Occipital lobe (tissue), 2 donors: Measurements from ENCODE around the gene ALDH3B2. TPM values are rescaled to one million over a fixed set of nuclear protein-coding genes. Genes with fewer than 3 reads are reported as not detected.
"Not testable (repeated sequence)": the region's sequence is repeated elsewhere in the genome, so short reads cannot be mapped to it uniquely, and the experiment has no call there.

Experiments used
- DNase-seq: peaks from one replicate; lab custom pipeline; 2025; lab: John Stamatoyannopoulos, UW
- total RNA-seq: library from RNA; depleted of rRNA; stranded (reverse); fragments of >200 nt; gene quantifications from one replicate; pipeline ENCODE4 v1.2.3, GENCODE V29; 2014

The ALDH3B2 gene
- total RNA-seq, 1 donor from 2014 or later, result not detected

GRCh38 chr11:67631411-67631810, 43.0 kb downstream of the ALDH3B2 start:
- no peak for DNase-seq

DNA sequence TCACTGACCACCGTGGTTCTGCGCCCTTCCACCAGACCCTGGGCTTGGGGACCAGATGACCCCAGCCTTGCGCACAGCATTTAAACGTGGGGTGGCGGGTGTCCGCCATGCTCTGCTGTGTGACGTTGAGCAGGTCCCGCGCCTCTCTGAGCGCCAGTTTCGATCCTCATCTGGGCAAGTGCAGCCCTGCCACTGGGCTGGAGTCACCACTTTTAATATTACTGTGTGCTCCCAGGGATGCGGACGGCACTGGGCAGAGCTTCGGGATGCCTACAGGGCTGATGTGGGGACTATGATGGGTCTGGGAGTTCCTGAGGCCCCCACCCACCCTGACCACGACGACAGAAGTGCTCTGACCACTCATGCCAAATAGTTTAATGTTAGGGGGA, 43.5 kb downstream of the ALDH3B2 start:
- no peak for DNase-seq

DNA sequence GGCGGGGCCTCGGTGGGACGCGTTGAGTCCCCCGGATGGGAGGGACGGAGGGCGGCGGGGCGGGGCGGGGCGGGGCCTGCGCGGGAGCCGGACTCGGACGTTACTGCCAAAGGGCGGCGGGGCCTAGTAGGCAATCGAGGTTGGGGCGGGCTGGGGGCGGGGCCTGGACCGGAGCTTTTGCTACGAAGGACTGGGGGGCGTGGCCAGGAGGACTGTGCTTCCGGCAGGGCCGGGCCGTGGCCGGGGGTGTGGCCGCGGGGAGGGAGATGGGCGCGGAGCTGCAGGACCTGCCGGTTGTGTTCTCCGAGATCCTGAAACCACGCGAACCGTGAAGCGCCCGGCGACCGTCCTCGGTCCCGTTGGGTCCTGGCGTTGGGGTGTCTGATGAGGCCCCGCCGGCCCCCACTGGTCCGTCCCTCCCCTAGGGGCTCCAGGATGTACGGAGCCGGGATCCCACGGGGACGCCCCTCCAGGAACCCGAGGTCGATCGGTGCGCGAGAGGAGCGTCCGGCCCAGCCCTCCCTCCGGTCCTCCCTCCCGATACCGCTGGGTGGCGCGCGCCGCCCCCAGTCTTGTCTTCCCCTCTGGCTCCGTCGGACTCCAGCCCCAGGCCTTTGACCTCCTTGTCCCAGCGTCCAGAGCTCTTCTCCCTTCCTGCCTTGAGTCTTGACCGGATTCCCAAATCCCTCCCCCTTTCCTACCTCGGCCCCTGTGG, 44.0 kb downstream of the ALDH3B2 start:
- peak; percentile 97 for DNase-seq

DNA sequence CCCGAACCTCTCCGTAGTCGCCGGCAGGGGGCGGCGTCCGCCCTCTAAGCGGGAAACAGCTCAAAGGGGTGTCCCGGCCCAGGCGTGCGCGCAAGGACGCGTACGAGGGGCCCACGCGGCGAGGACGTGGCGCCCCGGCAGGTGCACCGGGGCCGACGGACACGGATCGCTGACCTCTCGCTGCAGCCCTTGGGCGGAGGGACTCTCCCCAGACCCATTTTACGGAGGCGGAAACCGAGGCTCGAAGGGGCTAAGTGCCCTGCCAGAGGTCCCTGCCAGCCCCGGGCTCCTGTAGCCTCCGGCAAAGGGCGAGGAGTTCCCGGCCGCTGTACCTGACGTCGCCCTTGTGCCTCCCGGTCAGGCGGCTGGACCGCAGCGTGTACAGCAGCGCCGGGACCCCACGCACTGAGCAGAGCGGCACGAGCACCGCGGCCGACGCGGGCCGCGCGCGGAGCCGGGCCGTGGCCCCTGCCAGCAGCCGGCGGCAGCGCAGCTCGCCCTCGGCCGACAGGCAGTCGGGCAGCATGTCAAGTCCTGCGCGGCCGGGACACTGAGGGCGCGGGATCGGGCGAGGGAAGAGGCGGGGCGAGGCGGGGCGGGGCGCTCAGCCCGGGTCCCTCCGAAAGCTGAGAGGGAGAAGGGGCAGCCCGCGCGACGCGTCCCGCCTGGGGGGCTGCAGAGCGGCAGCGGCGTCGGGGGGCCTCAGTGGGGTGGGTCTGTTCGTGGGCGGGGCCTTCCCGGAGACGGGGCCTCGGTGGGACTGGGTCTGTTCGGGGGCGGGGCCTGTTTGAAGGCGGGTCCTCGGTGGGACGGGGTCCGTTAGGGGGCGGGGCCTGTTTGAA, 44.8 kb downstream of the ALDH3B2 start, which contains the start of gene NUDT8:
Gene NUDT8, minus strand, starts transcription at position 552 of the 842 bp plus-strand sequence. Its CDS starts 26 bp downstream, at position 526.
- peak; percentile 82 for DNase-seq

DNA sequence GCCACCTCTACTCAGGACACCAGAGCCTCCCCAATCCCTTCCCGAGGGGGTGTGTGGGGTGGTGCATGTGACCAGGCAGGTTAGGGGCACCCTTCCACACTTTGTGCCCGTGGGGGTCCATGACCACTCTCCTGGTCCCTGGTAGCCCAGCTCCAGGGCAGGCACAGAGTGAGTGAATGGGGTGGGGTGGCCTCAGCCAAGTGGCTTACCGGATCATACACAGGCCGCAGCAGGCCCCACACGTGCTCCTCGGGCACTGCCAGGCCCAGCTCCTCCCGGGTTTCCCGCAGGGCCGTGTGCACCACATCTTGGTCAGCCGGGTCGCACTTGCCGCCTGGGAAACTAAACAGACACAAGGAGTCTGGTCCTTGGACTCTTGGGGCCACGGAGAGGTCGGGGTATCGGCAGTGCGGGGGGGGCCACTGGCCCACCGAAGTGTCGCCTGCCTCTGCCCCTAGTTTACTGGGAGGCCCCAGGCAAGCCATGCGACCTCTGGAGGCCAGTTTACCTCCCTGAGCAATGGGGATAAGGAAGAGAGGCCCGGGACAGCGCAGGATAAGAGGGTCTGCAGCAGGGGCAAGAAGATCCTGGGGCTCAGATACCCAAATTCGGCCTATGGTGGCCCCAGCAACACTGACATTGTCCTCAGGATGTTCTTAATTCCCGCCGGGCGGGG, 45.6 kb downstream of the ALDH3B2 start:
- no peak for DNase-seq

DNA sequence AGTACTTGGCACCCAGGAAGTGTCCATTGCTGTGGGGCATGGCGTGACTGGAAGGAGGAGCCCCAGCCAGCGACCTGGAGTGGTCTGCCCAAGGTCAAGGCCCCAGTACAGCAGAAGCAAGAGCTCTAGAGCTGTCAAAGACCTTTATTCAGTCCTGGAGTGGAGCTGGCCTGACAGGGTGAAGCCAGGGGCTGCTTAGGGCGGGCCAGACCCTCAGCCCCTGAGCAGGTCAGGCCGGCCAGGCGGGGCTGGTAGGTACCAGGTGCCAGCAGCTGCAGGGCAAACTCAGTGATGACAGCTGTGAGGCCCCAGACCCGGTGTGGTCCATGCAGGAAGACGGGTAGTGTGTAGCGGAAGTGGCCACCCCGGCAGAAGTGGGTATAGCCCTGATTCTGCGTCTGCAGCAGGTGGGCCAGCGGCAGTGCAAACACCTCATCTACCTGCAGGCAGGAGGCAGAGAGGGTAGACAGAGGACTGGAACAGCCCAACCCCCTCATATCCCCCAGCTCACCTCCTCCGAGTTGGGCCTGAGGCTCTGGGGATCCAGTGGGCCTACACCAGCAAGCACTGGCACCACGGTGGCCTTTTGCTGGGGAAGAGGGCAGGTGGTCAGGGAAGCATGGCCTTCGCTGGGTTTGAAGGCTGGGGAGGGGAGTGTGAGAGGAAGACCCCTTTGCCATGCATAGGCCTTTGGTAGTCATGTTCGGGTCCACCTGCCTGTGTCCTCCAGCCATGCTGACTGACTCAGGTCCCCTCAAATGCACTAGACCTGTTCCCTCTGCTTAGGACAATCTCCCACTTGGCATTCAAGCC, 46.4 kb downstream of the ALDH3B2 start:
- no peak for DNase-seq

- DNase-seq, result no peak
Observed at GRCh38 chr11:67627441-67627811, 47.0 kb downstream of the ALDH3B2 start.

DNA sequence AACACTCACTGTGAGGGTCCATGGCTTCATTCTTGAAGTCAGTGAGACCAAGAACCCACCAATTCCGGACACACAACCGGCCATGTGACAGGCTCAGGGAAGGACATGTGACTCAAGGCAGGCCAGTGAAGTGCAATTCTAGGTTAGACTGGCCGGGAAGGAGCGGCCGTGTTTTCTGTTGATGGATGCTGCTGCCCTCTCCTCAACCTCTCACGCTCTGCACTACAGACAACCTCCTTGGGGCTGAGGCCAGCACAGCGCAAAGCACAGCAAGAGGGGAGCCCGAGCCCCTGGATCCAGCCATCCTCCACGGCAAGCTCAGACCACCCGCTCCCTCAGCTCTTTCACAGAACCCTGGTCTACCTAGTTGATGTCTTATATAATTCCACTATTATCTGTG, 47.5 kb downstream of the ALDH3B2 start:
- DNase-seq, result no peak

GRCh38 chr11:67626131-67626833, 48.1 kb downstream of the ALDH3B2 start:
- not testable (repeated sequence) for DNase-seq

- not testable (repeated sequence) for DNase-seq
Observed at GRCh38 chr11:67623795-67624194, 50.6 kb downstream of the ALDH3B2 start.

- DNase-seq, result not testable (repeated sequence)
Observed at GRCh38 chr11:67622905-67623304, 51.5 kb downstream of the ALDH3B2 start.

DNA sequence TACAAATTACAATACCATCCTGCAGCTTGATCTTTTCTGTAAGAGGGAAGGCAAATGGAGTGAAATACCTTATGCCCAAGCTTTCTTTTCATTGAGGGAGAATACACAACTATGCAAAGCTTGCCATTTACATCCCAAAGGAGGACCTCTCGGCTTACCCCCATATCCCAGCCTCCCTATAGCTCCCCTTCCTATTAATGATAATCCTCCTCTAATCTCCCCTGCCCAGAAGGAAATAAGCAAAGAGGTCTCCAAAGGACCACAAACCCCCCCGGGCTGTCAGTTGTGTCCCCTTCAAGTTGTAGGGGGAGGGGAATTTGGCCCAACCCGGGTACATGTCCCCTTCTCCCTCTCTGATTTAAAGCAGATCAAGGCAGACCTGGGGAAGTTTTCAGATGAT, 52.5 kb downstream of the ALDH3B2 start:
- DNase-seq, result not testable (repeated sequence)

- DNase-seq, result not testable (repeated sequence)
Observed at GRCh38 chr11:67620621-67621020, 53.8 kb downstream of the ALDH3B2 start.

GRCh38 chr11:67619683-67620618, 54.5 kb downstream of the ALDH3B2 start:
- not testable (repeated sequence) for DNase-seq

DNA sequence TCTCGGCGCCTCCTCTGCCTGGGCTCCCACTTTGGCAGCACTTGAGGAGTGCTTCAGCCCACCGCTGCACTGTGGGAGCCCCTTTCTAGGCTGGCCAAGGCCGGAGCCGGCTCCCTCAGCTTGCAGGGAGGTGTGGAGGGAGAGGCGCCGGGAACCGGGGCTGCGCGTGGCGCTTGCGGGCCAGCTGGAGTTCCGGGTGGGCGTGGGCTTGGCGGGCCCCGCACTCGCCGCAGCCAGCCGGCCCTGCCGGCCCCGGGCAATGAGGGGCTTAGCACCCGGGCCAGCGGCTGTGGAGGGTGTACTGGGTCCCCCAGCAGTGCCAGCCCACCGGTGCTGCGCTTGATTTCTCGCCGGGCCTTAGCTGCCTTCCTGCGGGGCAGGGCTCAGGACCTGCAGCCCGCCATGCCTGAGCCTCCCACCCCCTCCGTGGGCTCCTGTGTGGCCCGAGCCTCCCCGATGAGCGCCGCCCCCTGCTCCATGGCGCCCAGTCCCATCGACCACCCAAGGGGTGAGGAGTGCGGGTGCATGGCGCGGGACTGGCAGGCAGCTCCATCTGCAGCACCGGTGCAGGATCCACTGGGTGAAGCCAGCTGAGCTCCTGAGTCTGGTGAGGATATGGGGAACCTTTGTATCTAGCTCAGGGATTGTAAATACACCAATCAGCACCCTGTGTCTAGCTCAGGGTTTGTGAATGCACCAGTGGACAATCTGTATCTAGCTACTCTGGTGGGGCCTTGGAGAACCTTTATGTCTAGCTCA, 55.3 kb downstream of the ALDH3B2 start:
- DNase-seq, result not testable (repeated sequence)

DNA sequence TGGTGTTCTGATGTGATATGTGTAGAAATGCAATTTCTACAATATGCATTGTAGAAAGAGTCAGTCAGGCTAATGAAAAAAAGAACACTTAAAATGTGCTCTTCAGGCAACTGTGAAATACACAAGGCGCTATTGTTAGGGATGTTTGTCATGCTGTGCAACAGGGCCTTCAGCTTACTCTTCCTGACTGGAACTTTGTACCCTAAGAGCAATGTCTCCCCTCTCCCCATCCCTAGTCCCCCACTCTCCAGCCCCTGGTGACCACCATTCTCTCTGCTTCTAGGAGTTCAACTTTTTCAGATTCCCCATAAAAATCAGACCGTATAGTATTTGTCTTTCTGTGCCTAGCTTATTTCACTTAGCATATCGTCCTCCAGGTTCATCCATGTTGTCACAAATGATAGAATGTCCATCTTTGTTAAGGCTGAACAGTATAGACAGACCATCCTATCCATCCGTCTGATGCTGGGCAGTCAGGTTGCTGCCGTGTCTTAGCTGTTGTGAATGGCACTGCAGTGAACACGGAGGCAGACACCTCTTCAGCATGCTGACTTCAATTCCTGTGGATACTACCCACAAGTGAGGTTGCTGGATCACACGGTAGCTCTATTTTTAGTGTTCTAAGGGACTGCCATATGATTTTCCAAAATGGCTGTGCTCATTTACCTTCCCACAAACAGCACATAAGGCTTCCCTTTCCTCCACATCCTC, 57.0 kb downstream of the ALDH3B2 start:
- no peak for DNase-seq

DNA sequence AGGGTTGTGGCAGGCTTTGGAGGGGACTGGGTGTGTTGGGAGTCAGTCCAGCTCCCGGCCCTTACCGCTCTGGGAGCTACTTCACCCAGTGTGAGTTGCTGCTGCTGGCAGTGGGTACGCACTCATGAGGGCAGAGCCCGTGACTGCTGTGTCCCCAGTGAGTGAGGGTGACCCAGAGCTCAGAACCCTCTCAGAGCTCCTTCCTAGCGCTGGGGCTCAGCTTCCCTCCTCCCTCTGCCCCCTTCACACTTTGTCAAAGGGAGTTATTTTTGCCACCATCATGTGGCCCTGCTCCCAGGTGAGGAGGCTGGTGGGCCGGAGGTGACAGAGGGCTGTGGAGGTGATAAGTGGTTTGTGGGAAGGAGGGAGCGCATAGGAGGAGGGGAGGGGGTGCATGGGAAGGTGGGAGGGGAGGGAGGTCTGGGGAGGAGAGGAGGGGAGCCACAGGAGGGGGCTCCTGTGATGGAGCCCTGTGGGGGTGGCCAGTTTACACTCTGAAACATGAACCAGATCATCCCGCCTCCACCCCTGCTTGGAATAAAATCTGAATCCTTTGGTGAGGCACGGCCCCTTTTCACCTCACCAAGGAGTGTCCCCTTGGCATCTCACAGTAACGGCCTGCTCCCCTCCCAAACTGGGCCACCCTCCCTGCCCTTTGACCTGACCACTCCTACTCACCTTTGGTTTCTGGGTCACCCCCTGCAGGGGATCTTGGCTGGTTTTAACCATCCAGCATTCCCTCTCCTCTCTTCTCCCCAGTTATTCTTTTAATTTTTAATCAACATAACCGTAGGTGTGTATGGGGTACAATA, 57.8 kb downstream of the ALDH3B2 start:
- DNase-seq, result no peak
